HG02623 (cell line): Measurements from ENCODE around the gene ASB12.
"Not testable (repeated sequence)": the region's sequence is repeated elsewhere in the genome, so short reads cannot be mapped to it uniquely, and the experiment has no call there.

Source experiments
- ATAC-seq: cut with Tn5 transposase; IDR thresholded peaks from one replicate; pipeline ENCODE4 v1.9.1; 2021; ENCODE audit warnings: moderate library complexity; ENCODE audit not compliant: unreplicated experiment

ASB12 gene, protein sequence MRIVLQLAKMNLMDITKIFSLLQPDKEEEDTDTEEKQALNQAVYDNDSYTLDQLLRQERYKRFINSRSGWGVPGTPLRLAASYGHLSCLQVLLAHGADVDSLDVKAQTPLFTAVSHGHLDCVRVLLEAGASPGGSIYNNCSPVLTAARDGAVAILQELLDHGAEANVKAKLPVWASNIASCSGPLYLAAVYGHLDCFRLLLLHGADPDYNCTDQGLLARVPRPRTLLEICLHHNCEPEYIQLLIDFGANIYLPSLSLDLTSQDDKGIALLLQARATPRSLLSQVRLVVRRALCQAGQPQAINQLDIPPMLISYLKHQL

DNA sequence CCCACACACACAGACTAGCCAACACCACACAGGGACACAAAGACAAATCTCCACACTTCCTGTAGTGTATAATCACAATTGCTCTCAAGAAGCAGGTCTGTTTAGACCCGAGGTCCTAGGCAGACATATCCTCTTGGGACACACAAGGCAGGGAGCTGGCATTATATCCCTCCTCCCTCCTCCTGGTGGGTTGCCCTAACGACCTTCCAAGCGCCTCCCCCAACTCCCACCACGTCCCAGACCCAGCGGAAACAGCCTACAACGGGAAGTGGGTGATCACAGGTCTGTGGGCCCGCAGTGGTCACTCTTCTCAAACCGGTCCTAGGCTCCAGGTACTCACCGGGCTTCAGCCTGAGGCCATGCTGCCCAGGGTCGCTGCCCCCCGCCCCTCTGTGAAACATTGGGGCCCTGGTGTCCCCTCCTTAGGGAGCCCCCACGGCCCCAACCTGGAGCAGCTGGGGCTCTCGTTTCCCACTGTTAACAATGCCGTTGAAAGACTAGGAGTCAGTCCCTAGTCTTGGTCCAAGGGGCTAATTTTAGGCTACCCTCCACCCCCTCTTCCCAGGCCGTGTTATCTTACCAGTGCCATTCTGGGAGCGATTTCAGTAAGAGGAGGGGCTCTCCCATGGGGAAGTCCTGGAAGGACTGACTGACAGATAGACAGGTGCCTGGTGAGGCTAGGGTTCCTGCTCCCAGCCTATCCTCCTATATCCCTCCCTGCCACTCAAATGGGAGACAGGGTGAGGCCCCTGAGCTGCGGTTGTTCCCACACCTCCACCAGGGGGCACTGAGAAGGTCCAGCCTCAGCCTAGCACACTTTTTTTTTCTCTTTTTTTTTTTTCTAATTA lies at the start of gene ASB12:
ASB12 (minus strand) TSS at position 485 of the 848 bp plus-strand sequence. CDS start 4,957 bp downstream, outside the sequence.
- ATAC-seq = no peak

GRCh38 chrX:64265265-64265664 lies 34.9 kb upstream of the ASB12 start:
- ATAC-seq = no peak

- ATAC-seq = no peak
Observed at GRCh38 chrX:64229154-64229553, 1.3 kb downstream of the ASB12 start.

DNA sequence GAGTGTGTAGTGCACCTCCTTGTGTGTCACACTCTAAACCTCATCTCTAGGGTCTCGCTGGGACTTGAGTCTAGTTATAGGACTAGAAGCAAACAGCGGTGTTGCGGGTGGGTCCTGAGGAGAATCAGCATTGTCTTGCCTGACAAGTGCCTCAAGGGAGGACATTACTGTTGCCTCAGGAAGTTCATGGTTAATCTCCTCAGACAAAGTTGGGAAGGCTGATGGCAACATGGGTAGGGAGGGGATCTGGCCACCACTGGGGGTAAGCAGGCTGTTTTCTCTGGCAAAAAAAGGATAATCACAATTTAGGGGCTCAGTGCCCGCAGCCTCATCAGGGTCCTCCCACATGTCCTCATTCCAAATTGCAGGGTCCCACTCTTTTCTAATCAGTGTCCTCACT lies 12.4 kb downstream of the ASB12 start:
- ATAC-seq = no peak

DNA sequence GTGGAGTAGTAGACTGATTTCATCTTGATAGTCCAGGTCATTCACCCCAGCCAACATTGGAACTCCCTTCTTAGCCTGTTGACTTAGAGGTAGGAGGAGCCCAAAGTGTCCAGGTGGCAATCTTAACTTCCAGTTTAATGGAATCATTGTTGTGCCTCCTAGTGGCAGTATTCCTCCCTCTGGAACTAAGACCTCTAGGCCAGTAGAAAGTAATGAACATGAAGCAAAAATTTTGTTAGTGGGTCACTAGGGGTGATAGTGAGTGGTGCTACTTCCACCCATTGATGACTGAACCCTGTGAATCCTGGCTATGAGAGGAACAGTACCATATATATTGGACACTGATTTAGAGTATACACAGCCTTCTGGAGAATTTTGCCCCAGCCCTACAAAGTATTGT lies 16.4 kb downstream of the ASB12 start:
- ATAC-seq = not testable (repeated sequence)

GRCh38 chrX:64206556-64207162 lies 23.7 kb downstream of the ASB12 start:
- ATAC-seq = no peak

DNA sequence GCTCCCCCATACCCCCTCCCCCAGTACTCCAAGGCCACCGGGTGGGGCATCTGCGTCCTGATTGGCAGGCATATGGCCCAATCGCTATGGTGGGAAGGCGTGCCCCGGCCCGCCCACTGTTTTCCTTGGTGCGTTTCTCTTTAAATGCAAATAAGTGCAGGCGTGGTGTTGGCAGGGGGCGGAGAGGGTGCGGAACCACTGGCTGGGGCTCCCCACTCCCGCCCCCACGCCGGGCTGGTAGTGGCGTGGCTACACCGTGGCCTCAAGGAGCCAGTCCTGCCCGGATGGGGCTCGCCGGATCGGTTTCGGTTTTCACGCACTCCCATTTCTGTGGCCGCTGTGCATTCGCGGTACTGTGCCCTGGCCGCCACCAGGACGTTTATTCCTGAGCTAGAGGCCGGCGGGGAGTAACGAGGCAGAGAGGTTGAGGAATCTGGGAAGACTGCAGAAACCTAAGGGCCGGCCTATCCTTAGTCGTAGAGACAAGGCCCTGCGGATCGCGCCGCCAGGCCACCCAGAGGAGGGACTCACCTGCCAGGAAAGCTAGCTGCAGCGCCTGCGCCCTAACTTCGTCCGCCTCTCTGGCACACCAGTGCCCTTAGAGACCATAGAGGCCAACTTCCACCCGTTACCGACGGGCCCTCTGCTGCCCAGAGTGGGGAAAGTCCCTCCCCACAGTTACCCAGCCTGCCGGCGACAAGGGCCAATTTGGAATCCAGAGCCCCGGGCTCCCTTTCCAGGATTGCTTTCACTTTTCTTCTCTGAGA lies 24.5 kb downstream of the ASB12 start:
- ATAC-seq = peak; percentile 82

GRCh38 chrX:64205441-64205734 lies 25.0 kb downstream of the ASB12 start, which contains the start of gene AMER1:
TSS of gene AMER1 (minus strand) at chrX:64205708. CDS start at chrX:64193286, 12,422 bp downstream.
- peak; percentile 32 for ATAC-seq

- ATAC-seq = peak; percentile 2
Observed at GRCh38 chrX:64204701-64205440, 25.5 kb downstream of the ASB12 start.

DNA sequence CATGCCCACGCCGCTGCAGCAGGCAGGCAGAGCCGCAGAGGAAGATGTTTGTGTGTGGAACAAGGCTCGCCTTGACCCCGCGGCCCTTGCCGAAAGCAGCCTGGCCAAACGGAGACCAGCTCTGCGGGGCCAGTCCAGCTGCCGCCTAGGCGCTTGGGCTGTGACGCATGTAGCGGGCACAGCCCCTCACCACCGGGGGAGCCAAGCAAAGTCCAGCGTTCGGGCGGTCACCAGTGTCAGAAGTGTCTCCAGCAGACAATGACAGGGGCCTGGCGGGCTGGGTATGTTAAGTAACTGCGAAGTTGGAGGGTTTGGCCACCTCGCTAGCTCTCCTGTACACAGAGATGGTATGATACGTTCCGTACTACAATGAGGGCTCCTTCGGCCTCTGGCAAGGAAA lies 26.2 kb downstream of the ASB12 start:
- ATAC-seq = no peak

DNA sequence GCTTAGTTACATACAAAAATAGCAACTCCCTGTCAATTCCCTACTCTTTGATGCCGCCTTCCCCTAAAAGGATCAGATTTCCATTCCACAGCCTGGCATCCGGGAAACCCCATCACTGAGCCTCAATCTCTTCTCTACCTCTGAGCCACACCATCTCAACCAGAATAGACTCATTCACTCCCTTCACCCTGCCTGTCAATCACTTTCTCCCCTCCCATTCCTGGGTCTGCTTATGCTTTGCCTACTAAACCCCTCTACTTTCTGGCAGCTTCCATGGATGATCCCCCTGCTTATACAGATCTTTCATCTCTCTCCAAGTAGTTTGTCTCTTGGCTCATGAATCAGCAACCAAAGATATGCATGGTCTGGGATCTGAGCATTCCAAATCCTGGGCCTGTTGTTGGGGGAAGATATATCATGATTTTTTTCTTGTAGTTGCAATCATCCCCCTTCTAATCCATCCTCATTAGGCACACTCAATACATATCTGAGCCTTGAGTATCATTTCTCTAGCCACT lies 27.5 kb downstream of the ASB12 start:
- no peak for ATAC-seq

GRCh38 chrX:64198036-64198435 lies 32.4 kb downstream of the ASB12 start:
- no peak for ATAC-seq

DNA sequence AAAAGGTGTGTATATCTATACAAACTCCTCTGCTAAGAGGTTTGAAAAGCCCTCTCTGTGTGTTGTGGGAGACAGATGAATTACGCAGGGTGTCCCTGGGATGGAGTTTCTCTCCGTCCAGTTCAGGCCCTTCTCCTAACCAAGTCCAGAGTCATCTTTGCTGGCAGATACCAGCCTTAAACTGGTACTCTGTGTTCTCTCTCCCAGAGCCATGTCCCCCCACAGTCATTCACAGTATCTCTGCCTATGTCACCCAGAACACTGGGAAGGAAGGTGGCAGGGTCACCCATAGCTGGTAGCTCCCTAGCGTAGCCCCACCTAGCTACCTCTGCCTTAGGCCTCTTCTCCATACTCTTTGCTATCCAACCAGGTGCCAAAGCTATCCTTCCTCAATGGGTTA lies 33.8 kb downstream of the ASB12 start:
- no peak for ATAC-seq

DNA sequence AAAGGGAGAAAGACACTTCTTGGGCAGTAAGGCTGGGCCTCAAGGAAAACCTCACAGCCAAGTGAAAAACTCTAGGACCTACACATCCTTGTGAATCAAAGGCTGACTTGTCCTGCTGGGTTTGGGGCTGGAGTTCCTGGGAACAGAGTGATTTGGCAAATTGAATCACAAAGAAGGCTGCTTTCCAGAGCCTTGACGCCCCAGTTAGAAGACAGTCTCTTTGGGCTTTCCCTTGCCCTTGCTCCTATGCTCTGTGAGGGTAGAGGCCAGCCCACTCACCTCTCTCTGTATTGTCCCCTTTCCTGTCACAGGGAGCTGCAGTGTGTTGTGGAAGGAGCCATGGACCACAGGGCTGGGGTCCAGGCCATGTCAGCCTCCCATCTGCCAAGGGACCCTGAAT lies 34.5 kb downstream of the ASB12 start:
- ATAC-seq = no peak

GRCh38 chrX:64192673-64193072 lies 37.7 kb downstream of the ASB12 start:
- ATAC-seq = no peak

GRCh38 chrX:64192040-64192439 lies 38.4 kb downstream of the ASB12 start:
- ATAC-seq = no peak

DNA sequence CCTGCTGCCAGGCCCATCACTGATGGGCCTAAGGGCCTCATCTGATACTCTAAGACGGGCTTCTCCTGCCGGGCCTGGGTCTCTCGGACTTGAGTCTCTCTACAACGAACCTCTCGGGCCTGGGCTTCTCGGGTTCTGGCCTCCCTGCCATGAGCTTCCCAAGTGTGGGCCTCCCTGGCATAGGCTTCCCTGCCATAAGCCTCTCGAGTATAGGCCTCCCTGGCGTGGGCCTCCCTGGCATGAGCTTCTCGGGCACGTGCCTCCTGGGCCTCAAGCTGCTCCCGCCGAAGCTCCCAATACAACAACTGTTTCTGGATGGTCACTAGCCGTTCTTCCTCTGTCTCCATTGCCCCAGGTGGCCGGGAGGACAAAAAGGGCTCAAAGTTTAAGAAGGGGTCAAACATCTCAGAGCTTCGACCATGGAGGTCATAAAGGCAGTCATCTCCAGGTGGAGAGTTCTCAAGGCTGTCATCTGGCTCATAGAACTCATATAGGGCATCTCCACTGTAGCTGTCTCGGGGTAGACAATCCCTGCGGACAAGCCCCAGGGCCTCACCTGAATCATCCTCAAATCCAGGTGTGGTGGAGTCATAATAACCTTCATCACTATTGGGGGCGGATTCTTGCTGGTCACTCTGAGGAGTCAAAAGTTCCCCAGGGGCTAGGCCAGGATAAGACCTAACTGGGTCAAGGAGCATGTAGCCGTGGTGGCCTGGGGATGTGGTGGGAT lies 39.0 kb downstream of the ASB12 start:
- ATAC-seq = no peak

DNA sequence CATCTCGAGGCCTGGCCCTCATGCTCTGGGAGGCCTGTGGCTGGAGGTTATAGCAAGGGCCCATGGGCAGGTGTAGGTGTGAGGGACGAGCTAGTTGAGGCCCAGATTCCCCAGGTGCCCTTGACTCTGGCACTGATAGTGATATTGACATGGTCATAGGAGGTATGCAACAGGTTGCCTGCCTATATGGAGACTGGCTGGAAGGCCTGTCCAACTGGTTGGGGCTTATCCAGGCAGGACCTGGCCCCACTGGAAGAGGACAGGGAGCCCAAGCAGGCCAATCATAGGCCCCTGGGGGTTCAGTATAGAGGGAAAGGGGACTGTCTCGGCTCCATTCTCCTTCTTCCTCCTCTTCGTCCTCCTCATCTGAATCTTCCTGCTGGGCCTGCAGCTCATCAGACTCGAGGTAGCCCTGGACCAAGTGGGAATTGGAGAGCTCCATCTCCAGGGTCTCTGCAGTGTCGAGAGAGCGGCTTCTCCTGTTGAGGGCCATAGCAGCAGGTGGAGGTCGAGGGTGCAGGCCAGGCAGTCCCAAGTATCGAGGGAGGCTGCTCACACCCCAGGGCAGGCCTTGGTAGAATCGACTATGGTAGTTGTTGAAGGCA lies 40.2 kb downstream of the ASB12 start:
- no peak for ATAC-seq

GRCh38 chrX:64188901-64189300 lies 41.5 kb downstream of the ASB12 start:
- ATAC-seq = no peak
